Measurements from ENCODE around the gene SRGAP1. TPM values are rescaled to one million over a fixed set of nuclear protein-coding genes. Genes with fewer than 3 reads are reported as not detected.
"Not testable (repeated sequence)": the region's sequence is repeated elsewhere in the genome, so short reads cannot be mapped to it uniquely, and the experiment has no call there.

SRGAP1 gene
- total RNA-seq, 4 donors from 2014 or later = 7.6 to 17.5 (median 14.6) TPM

DNA sequence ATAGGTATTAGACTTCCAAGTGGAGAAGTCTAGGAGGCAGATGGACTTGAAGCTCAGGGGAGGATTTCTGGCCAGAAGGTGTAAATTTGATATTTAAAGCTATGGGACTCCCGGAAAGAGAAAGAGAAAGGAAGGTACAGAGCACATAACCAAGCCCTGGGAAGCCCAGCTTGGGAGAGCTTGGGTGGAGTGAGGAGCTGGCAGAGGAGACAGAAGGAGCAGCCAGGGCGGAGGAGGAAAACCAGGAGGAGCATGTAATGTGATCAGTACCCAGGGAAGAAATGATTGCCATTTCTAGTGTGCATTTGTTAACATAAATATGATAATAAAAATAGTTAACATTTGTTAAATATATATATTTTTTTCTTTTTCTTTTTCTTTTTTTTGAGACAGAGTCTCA lies 310.2 kb downstream of the SRGAP1 start:
- WGBS = 87% methylated on average over 2 of the region's 2 CpGs
- H3K9me3 ChIP-seq = no peaks in the 10 kb centered on the region
- no peaks in the 10 kb centered on the region for H3K27me3 ChIP-seq
- TF ChIP-seq POLR2A (IDR thresholded peaks at IDR 0.05; ENCODE audit: low read depth) (no peak), EP300 (IDR thresholded peaks at IDR 0.05) (no peak), POLR2AphosphoS5 (IDR thresholded peaks at IDR 0.05) (no peak)
- TF ChIP-seq, protein P1, sequence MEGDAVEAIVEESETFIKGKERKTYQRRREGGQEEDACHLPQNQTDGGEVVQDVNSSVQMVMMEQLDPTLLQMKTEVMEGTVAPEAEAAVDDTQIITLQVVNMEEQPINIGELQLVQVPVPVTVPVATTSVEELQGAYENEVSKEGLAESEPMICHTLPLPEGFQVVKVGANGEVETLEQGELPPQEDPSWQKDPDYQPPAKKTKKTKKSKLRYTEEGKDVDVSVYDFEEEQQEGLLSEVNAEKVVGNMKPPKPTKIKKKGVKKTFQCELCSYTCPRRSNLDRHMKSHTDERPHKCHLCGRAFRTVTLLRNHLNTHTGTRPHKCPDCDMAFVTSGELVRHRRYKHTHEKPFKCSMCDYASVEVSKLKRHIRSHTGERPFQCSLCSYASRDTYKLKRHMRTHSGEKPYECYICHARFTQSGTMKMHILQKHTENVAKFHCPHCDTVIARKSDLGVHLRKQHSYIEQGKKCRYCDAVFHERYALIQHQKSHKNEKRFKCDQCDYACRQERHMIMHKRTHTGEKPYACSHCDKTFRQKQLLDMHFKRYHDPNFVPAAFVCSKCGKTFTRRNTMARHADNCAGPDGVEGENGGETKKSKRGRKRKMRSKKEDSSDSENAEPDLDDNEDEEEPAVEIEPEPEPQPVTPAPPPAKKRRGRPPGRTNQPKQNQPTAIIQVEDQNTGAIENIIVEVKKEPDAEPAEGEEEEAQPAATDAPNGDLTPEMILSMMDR (IDR thresholded peaks at IDR 0.05) = no peak
- intact Hi-C loops (cut with DNase I) = no loop called here
- no peak overlapping the region for H3K4me3 ChIP-seq
- no peaks in the 10 kb centered on the region for H3K4me1 ChIP-seq
- DNase-seq (ENCODE audit: extremely low spot score) = no peak
- H3K27ac ChIP-seq (replicated peaks in 1 of 4) = no peak overlapping the region
- H3K36me3 ChIP-seq = no peaks in the 10 kb centered on the region

DNA sequence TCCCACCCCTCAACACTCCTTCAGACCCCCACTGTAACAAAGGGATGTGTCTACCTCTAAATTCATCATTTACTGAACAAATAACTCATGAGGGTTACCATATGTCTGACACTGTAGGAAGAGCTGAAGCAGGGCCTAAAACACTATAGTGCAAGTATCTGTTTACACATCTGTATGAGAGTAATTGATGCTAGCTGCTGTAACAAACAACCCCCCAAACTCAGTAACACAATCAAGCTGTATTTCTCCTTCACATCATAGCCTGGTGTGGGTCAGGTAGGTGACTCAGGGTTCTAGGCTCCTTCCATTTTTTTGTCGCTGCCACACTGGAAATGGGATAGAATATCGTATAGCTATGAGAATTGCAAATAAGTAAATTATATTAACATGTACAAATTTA lies 312.6 kb downstream of the SRGAP1 start:
- Histone ChIP-seq H3K27me3 (no peaks in the 10 kb centered on the region), H3K4me3 (no peak overlapping the region), H3K4me1 (no peaks in the 10 kb centered on the region), H3K27ac (replicated peaks in 1 of 4) (no peak overlapping the region), H3K9me3 (no peaks in the 10 kb centered on the region), H3K36me3 (no peaks in the 10 kb centered on the region)
- intact Hi-C loops (cut with DNase I) = no loop called here
- TF ChIP-seq EP300 (IDR thresholded peaks at IDR 0.05) = no peak
- TF ChIP-seq POLR2AphosphoS5 (IDR thresholded peaks at IDR 0.05) = no peak
- TF ChIP-seq, protein P1 (IDR thresholded peaks at IDR 0.05) = no peak
- TF ChIP-seq POLR2A (IDR thresholded peaks at IDR 0.05; ENCODE audit: low read depth) = no peak
- 96% methylated on average over 2 of the region's 2 CpGs for WGBS
- DNase-seq (ENCODE audit: extremely low spot score) = no peak

DNA sequence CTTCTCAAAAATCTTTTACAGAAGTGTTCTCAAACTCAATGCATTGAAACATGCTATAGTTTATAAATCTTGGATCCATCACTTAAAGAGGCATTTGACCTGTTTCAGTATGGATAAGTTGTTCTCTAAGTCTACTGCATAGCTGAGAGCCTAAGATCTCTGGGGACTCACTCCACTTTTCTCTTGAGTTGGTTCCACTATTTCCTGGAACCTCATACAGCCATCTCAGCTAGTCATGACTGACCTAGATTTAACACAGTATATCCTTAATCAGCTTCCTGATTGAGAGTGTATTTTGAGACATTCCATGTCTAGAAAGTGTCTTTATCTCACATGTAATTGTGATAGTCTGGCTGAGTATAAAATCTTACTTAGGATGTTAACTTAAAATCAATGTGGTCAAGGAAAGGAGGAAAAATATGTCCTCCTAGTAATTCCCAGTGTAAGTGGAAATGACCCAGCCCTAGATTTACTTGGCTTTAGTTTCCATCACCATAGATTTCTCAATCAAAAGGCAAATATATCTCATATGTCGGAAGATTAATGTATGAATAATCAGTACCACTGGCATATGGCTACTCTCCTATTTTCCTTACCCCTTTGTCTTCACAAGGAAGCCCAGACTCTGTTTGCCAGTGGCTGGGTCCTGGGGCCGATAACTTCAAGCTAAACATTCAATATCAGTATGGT lies 315.7 kb downstream of the SRGAP1 start:
- no peak overlapping the region for H3K27ac ChIP-seq (replicated peaks in 1 of 4)
- 100% methylated on average over 2 of the region's 2 CpGs for WGBS
- H3K36me3 ChIP-seq = no peaks in the 10 kb centered on the region
- no peak overlapping the region for H3K4me3 ChIP-seq
- no peaks in the 10 kb centered on the region for H3K9me3 ChIP-seq
- no peaks in the 10 kb centered on the region for H3K4me1 ChIP-seq
- intact Hi-C loops (cut with DNase I) = no loop called here
- TF ChIP-seq POLR2A (IDR thresholded peaks at IDR 0.05; ENCODE audit: low read depth) = no peak
- no peak for TF ChIP-seq POLR2AphosphoS5 (IDR thresholded peaks at IDR 0.05)
- TF ChIP-seq, protein P1 (IDR thresholded peaks at IDR 0.05) = no peak
- no peak for TF ChIP-seq EP300 (IDR thresholded peaks at IDR 0.05)
- no peak for DNase-seq (ENCODE audit: extremely low spot score)
- H3K27me3 ChIP-seq = no peaks in the 10 kb centered on the region

DNA sequence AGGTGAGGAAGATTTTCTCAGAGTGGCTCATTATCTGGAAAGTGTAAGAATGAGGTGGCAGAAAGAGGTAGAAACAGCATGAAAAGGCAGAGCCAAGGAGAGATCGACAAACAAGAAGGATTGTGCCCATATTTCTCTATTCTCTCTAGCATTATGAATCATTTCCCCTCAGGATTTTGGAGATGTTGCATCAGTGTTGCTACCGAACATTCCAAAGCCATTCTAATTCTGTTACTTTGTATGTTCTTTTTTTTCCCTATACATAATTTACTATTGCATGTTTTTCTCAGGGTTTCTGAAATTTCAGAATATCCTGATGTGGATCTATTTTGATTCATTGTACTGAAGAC lies 316.2 kb downstream of the SRGAP1 start:
- H3K36me3 ChIP-seq = no peaks in the 10 kb centered on the region
- 73% methylated on average over 2 of the region's 2 CpGs for WGBS
- no peaks in the 10 kb centered on the region for H3K9me3 ChIP-seq
- H3K27ac ChIP-seq (replicated peaks in 1 of 4) = no peak overlapping the region
- no peaks in the 10 kb centered on the region for H3K4me1 ChIP-seq
- no peak overlapping the region for H3K4me3 ChIP-seq
- TF ChIP-seq, protein P1 (IDR thresholded peaks at IDR 0.05) = no peak
- TF ChIP-seq POLR2A (IDR thresholded peaks at IDR 0.05; ENCODE audit: low read depth) (no peak), EP300 (IDR thresholded peaks at IDR 0.05) (no peak)
- intact Hi-C loops (cut with DNase I) = no loop called here
- DNase-seq (ENCODE audit: extremely low spot score) = no peak
- H3K27me3 ChIP-seq = no peaks in the 10 kb centered on the region

DNA sequence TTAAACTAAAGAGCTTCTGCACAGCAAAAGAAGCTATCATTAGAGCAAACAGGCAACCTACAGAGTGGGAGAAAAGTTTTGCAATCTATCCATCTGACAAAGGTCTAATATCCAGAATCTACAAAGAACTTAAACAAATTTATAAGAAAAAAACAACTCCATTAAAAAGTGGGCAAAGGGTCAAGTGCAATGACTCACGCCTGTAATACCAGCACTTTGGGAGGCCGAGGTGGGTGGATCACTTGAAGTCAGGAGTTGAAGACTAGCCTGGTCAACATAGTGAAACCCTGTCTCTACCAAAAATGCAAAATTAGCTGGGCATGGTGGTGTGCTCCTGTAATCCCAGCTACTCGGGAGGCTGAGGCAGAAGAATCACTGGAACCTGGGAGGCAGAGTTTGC lies 322.1 kb downstream of the SRGAP1 start:
- DNase-seq (ENCODE audit: extremely low spot score); H3K4me3 ChIP-seq; intact Hi-C loops (cut with DNase I); H3K4me1 ChIP-seq; H3K9me3 ChIP-seq; H3K27ac ChIP-seq (replicated peaks in 1 of 4); H3K36me3 ChIP-seq; H3K27me3 ChIP-seq: not testable (repeated sequence)
- WGBS = 85% methylated on average over 3 of the region's 3 CpGs

DNA sequence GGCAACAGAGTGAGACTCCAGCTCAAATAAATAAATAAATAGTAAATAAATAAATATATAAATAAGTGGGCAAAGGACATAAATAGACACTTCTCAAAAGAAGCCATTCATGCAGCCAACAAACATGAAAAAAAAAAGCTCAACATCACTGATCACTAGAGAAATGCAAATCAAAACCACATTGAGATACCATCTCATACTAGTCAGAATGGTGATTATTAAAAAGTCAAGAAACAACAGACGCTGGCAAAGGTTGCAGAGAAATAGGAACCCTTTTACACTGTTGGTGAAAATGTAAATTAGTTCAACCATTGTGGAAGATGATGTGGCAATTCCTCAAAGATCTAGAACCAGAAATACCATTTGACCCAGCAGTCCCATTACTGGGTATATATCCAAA lies 322.5 kb downstream of the SRGAP1 start:
- intact Hi-C loops (cut with DNase I) = not testable (repeated sequence)
- 96% methylated on average over 1 of the region's 1 CpG for WGBS

More for the DNA sequence above, 322.5 kb downstream of the SRGAP1 start:
- H3K9me3 ChIP-seq; DNase-seq (ENCODE audit: extremely low spot score); H3K27me3 ChIP-seq; H3K4me1 ChIP-seq; H3K4me3 ChIP-seq; H3K27ac ChIP-seq (replicated peaks in 1 of 4); H3K36me3 ChIP-seq: not testable (repeated sequence)
